Activated CD8-positive, alpha-beta T cell treated with anti-CD3 and anti-CD28 coated beads for 36 hours (primary cell): ENCODE data around the gene FBN2. TPM values are rescaled to one million over a fixed set of nuclear protein-coding genes. Genes with fewer than 3 reads are reported as not detected.

Experiments
- ATAC-seq: fragments of 200-7000 bp; cut with Tn5 transposase; one replicate; pipeline ENCODE4 v1.10.0; 2021; ENCODE audit warnings: mild to moderate bottlenecking, moderate library complexity
- CTCF ChIA-PET: fragments of 350-600 bp; sonication (Branson Sonifier 250); formaldehyde crosslinking; loops from one replicate; lab custom pipeline; 2021; ENCODE audit warnings: antibody characterized with exemption; lab: Charles Lee
- POLR2A ChIA-PET: fragments of 350-600 bp; sonication (Branson Sonifier 250); formaldehyde crosslinking; loops from one replicate; lab custom pipeline; 2021; ENCODE audit warnings: antibody characterized with exemption; lab: Charles Lee
- DNase-seq: peaks from one replicate; pipeline ENCODE4 v3.0.0-alpha.2; 2020
- H3K27ac Mint-ChIP-seq: one replicate; pipeline ENCODE4 v1.8.0; 2021; ENCODE audit warnings: mild to moderate bottlenecking, mixed read lengths
- H3K27me3 Mint-ChIP-seq: one replicate; pipeline ENCODE4 v1.8.0; 2021; ENCODE audit warnings: mixed read lengths
- H3K36me3 Mint-ChIP-seq: one replicate; pipeline ENCODE4 v1.8.0; 2021; ENCODE audit warnings: low read depth, mixed read lengths
- H3K4me1 Mint-ChIP-seq: one replicate; pipeline ENCODE4 v1.8.0; 2021; ENCODE audit warnings: low read depth, mixed read lengths
- H3K4me3 Mint-ChIP-seq: one replicate; pipeline ENCODE4 v1.8.0; 2021; ENCODE audit warnings: mild to moderate bottlenecking, moderate library complexity, mixed read lengths
- H3K9me3 Mint-ChIP-seq: one replicate; pipeline ENCODE4 v1.8.0; 2021; ENCODE audit warnings: mixed read lengths
- intact Hi-C: fragments of 100-400 bp; cut with micrococcal nuclease; formaldehyde crosslinking; loops from one replicate; pipeline ENCODE4 v1.10.0; 2022
- total RNA-seq, 2 experiments: library from RNA; stranded (reverse); gene quantifications; one replicate each; pipeline ENCODE4 v1.2.3, GENCODE V29; 2021
- TF ChIP-seq, protein P1 (sequence below): fragments of 200-600 bp; IDR thresholded peaks from one replicate; pipeline ENCODE4 v1.8.0; 2022; ENCODE audit warnings: antibody characterized with exemption, mild to moderate bottlenecking

Gene FBN2
- total RNA-seq, 2 experiments from 2014 or later: not detected

DNA sequence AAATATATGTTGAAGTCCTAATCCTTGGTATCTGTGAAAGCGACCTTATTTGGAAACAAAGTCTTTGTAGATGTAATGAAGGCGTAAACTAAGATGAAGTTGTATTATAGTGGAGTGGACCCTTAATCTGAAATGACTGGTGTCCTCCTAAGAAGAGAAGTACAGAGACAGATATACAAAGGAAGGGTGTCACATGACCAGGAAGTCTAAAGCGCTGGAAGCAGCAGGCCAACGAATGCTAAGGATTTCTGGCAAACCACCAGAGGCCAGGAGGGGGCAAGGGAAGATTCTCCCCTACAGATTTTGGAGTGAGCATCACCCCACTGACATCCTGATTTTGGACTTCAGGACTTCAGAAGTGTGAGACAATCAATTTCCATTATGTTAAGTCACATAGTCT lies 292.1 kb downstream of the FBN2 start:
- no peak for DNase-seq
- Mint-ChIP-seq H3K9me3 (no peaks in the 10 kb centered on the region), H3K4me3 (no peak overlapping the region), H3K27me3 (peaks cover 3% of the 10 kb centered on the region), H3K27ac (no peak overlapping the region), H3K4me1 (no peaks in the 10 kb centered on the region), H3K36me3 (no peaks in the 10 kb centered on the region)
- TF ChIP-seq, protein P1, sequence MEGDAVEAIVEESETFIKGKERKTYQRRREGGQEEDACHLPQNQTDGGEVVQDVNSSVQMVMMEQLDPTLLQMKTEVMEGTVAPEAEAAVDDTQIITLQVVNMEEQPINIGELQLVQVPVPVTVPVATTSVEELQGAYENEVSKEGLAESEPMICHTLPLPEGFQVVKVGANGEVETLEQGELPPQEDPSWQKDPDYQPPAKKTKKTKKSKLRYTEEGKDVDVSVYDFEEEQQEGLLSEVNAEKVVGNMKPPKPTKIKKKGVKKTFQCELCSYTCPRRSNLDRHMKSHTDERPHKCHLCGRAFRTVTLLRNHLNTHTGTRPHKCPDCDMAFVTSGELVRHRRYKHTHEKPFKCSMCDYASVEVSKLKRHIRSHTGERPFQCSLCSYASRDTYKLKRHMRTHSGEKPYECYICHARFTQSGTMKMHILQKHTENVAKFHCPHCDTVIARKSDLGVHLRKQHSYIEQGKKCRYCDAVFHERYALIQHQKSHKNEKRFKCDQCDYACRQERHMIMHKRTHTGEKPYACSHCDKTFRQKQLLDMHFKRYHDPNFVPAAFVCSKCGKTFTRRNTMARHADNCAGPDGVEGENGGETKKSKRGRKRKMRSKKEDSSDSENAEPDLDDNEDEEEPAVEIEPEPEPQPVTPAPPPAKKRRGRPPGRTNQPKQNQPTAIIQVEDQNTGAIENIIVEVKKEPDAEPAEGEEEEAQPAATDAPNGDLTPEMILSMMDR: no peak
- ChIA-PET CTCF (no interaction called here), POLR2A (no interaction called here)
- ATAC-seq: no peak
- intact Hi-C loops: no loop called here

DNA sequence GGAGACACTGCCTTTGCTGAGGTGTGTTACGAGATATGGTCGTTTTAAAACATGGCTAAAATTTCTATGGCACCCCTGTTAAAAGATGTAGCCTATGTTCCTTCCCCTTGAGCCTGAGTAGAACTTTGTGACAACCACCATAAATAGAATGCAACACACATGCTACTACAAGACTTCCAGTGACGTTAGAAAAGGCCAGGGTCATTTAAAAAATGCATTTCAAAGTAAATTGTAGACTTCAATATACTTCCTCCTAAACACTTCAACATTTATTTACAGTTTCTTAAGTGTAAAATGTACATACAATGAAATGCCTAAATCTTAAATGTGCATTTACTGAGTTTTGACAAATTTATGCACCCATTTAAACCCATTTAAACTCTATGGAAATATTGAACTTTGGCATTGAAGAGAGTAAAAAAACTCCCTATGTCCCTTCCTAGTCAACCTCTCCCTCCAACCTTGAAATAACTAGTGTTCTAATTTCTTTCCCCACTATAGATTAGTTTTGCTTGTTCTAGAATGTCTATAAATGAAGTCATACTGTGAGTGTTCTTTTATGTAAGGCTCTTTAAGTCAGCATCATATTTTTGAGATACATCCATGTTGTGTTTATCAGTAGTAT lies 294.0 kb downstream of the FBN2 start:
- Mint-ChIP-seq H3K9me3 (no peaks in the 10 kb centered on the region), H3K27ac (no peak overlapping the region), H3K36me3 (no peaks in the 10 kb centered on the region), H3K4me1 (no peaks in the 10 kb centered on the region), H3K4me3 (no peak overlapping the region), H3K27me3 (peaks cover 6% of the 10 kb centered on the region)
- POLR2A ChIA-PET: no interaction called here
- intact Hi-C loops: no loop called here
- CTCF ChIA-PET: no interaction called here
- ATAC-seq (no peak), DNase-seq (no peak)
- TF ChIP-seq, protein P1: no peak

DNA sequence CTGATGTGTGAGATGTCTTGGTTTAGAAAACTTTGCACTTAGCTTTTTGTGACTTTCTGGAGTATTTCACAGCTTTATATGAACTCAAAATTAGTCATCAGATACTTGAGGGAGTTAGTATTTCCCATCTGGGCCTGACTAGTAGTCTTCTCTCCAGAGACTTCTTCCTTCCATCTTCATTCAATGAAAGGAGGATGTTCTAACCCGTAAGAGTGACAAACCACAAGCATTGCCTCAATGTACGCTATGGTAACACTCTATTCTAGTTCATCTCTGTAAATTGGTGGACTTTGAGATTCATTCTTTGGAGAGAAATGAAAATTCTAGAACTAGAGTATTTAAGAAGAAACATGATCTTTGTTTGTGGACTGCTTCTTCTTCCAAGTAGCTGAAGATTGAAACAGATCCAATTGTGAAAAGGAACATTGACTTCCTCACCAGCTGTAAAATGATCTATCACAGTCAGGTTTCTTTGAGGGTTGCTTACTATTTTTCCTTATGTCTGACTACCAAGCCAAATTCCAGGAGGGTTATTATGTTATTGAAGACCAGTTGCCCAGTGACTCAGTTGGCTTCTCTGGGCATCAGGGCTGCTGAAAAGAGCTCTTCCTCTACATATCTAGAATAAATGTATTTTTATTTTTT lies 296.9 kb downstream of the FBN2 start:
- CTCF ChIA-PET: no interaction called here

DNA sequence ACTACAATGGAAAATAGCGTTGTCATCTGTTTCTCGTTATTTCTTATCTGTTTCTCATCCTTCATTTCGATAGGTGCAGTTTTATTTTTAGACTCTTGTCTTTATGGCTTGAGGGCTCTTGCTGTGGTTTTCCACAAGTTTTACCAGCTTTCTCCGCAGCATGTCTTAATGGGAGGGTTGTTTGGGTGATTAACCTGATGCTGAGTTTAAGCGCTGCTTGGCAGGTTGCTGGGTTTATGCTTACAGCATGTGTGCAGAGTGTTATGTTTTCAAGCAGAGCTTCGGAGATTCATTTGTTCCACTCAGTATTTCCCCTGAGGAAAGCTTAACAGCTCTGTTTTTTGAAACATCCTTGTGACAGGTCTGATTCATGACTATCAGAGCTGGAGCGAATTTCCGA lies 300.5 kb downstream of the FBN2 start:
- TF ChIP-seq, protein P1: no peak
- Mint-ChIP-seq H3K27ac (no peak overlapping the region), H3K36me3 (no peaks in the 10 kb centered on the region), H3K4me3 (no peak overlapping the region), H3K4me1 (no peaks in the 10 kb centered on the region), H3K9me3 (no peaks in the 10 kb centered on the region), H3K27me3 (peaks cover 11% of the 10 kb centered on the region)
- ATAC-seq (no peak), DNase-seq (no peak)
- intact Hi-C loops: no loop called here
- ChIA-PET CTCF (no interaction called here), POLR2A (no interaction called here)

More for the DNA sequence above, 296.9 kb downstream of the FBN2 start:
- H3K36me3 Mint-ChIP-seq: no peaks in the 10 kb centered on the region
- H3K27me3 Mint-ChIP-seq: peaks cover 11% of the 10 kb centered on the region
- H3K9me3 Mint-ChIP-seq: no peaks in the 10 kb centered on the region
- POLR2A ChIA-PET: no interaction called here
- no peak for DNase-seq
- no peaks in the 10 kb centered on the region for H3K4me1 Mint-ChIP-seq
- TF ChIP-seq, protein P1: no peak
- intact Hi-C loops: no loop called here
- no peak for ATAC-seq
- no peak overlapping the region for H3K4me3 Mint-ChIP-seq
- H3K27ac Mint-ChIP-seq: no peak overlapping the region

DNA sequence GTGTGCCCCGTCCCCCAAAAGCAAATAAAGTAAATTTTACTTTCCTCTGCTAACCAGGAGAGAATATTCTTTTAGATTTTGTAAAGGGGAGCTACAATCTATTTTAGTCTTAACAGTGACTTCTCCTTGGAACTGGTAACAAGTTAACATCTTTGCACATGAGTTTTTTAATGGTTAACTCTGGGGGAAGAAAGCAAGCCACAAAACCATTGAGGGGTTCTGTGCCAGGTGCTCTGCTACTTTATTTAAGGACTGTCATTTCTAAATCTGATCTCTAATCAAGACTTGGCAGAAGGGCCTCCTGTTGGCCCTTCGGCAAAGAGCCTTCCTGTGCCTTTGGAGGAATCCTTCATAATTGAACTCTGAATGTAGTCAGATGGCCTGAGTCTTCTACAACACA lies 301.0 kb downstream of the FBN2 start:
- Mint-ChIP-seq H3K27me3 (peaks cover 14% of the 10 kb centered on the region), H3K9me3 (no peaks in the 10 kb centered on the region), H3K4me1 (no peaks in the 10 kb centered on the region), H3K27ac (no peak overlapping the region), H3K4me3 (no peak overlapping the region), H3K36me3 (no peaks in the 10 kb centered on the region)
- TF ChIP-seq, protein P1: no peak
- intact Hi-C loops: no loop called here
- ChIA-PET CTCF (no interaction called here), POLR2A (no interaction called here)
- ATAC-seq: no peak
- DNase-seq: no peak
